Omental fat pad (tissue), 4 donors: ENCODE results near the gene ATP1A2. TPM values are rescaled to one million over a fixed set of nuclear protein-coding genes. Genes with fewer than 3 reads are reported as not detected.
A peak's percentile ranks its signal among the peaks of the same experiment; 100 is the strongest.

Source experiments
- ATAC-seq: fragments of 150-250 bp; one replicate; pipeline ENCODE4 v1.9.1; 2016; ENCODE audit warnings: mild to moderate bottlenecking, moderate library complexity; ENCODE audit not compliant: low FRiP score
- DNase-seq: peaks from one replicate; pipeline ENCODE4 v3.0.0-alpha.2; 2019; ENCODE audit warnings: low spot score
- CTCF ChIP-seq, 3 donors: fragments of 450-650 bp; IDR thresholded peaks; one replicate each; pipeline ENCODE4 v1.5.1; 2016 to 2017; ENCODE audit warnings: antibody characterized with exemption in 3 of 3, mild to moderate bottlenecking in 3 of 3, moderate library complexity in 2 of 3
- total RNA-seq, 4 donors: library from RNA; depleted of rRNA; stranded (reverse); fragments of >200 nt; gene quantifications; one replicate each; pipeline ENCODE4 v1.1.0, GENCODE V29; 2016

ATP1A2 gene
- total RNA-seq, 4 donors from 2014 or later, result 45.5 to 91.1 (median 76.3) TPM

GRCh38 chr1:160136121-160136925 is 20.8 kb downstream of the ATP1A2 start:
- peak; percentile 13 for ATAC-seq
- no peak for TF ChIP-seq CTCF (IDR thresholded peaks at IDR 0.05)
- no peak for DNase-seq

GRCh38 chr1:160136926-160137200 is 21.3 kb downstream of the ATP1A2 start:
- no peak for TF ChIP-seq CTCF (IDR thresholded peaks at IDR 0.05)
- DNase-seq (no peak), ATAC-seq (peak; percentile 10)

DNA sequence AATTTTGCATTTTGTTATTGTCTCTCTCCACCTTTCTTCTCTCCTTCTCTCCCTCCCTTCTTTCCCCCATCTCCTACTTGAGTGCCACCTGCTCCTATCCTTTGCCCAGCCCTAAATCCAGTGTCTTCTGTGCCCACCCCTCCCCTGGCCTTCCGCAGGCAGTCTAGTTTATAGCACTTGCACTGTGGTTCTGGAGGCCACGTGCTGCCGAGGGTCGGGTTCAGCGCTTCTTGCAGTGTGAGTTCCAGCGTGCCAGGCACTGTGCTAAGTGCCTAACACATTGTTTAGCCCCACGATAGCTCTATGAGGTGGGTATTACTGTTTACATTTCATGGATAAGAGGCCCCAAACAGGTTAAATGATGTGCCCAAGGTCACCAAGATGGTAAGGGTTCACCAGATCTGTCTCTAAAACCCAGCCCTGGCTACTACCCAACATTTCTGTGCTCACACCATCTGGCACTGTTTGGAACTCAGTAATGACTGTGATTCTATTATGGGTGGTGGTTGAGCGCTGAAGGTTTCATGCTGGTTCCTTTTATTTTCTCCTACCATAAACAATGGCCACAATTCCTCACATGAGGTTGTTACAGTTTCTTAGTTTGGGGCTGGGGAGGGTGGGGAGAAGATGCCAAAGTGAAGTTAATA is 21.8 kb downstream of the ATP1A2 start:
- ATAC-seq (no peak), DNase-seq (no peak)
- TF ChIP-seq CTCF (IDR thresholded peaks at IDR 0.05), result no peak

DNA sequence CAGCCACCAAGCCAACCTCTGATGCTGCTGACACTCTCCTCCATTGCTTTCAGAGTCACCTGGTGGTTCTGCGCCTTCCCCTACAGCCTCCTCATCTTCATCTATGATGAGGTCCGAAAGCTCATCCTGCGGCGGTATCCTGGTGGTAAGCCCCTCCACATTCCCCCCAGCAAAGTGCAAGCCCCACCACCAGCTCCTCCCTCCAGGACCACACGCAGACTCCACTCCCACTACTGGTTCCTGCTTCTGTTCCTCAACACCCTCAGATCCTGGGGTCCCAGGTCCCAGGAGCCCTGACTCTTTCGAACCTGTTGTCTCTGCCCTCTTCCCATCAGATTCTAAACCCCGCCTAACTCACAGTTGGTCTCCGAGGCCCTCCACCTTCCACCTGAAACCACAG is 24.3 kb downstream of the ATP1A2 start:
- no peak for TF ChIP-seq CTCF (IDR thresholded peaks at IDR 0.05)
- DNase-seq, result no peak
- ATAC-seq, result no peak

- no peak for TF ChIP-seq CTCF (IDR thresholded peaks at IDR 0.05)
- DNase-seq (no peak), ATAC-seq (no peak)
These were observed 28.1 kb downstream of the ATP1A2 start for GRCh38 chr1:160143695-160144094.

GRCh38 chr1:160144921-160145320 is 29.4 kb downstream of the ATP1A2 start:
- DNase-seq, result no peak
- no peak for TF ChIP-seq CTCF (IDR thresholded peaks at IDR 0.05)
- ATAC-seq, result no peak

DNA sequence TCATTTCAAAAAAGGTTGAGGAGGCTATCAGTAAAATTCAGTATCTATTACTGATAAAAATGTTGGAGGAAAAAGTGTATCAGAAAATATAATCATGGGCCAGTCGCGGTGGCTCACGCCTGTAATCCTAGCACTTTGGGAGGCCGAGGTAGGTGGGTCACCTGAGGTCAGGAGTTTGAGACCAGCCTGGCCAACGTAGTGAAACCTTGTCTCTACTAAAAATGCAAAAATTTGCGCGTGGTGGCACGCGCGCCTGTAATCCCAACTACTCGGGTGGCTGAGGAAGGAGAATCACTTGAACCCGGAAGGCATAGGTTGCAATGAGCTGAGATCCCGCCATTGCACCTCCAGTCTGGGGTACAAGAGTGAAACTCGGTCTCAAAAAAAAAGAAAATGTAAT is 30.5 kb downstream of the ATP1A2 start:
- TF ChIP-seq CTCF (IDR thresholded peaks at IDR 0.05), result no peak
- ATAC-seq (no peak), DNase-seq (no peak)
